HG02588 (cell line): Measurements from ENCODE around the gene TMEM151B.
A peak's percentile ranks its signal among the peaks of the same experiment; 100 is the strongest.
"Not testable (repeated sequence)": the region's sequence is repeated elsewhere in the genome, so short reads cannot be mapped to it uniquely, and the experiment has no call there.

Experiments
- ATAC-seq: cut with Tn5 transposase; IDR thresholded peaks from one replicate; pipeline ENCODE4 v1.9.1; 2021; ENCODE audit warnings: mild to moderate bottlenecking, moderate library complexity; ENCODE audit not compliant: unreplicated experiment

Gene TMEM151B

GRCh38 chr6:44301782-44302564 lies 31.7 kb downstream of the TMEM151B start:
- ATAC-seq = no peak

- no peak for ATAC-seq
Observed at GRCh38 chr6:44302856-44303255, 32.6 kb downstream of the TMEM151B start.

GRCh38 chr6:44303842-44304241 lies 33.6 kb downstream of the TMEM151B start:
- no peak for ATAC-seq

- no peak for ATAC-seq
Observed at GRCh38 chr6:44304282-44305199, 34.3 kb downstream of the TMEM151B start.

GRCh38 chr6:44305200-44305725 lies 35.0 kb downstream of the TMEM151B start:
- no peak for ATAC-seq

- no peak for ATAC-seq
Observed at GRCh38 chr6:44306710-44307109, 36.5 kb downstream of the TMEM151B start.

GRCh38 chr6:44307217-44307616 lies 37.0 kb downstream of the TMEM151B start:
- no peak for ATAC-seq

GRCh38 chr6:44309092-44309491 lies 38.8 kb downstream of the TMEM151B start:
- no peak for ATAC-seq

- ATAC-seq = no peak
Observed at GRCh38 chr6:44309631-44310030, 39.4 kb downstream of the TMEM151B start.

GRCh38 chr6:44310241-44310640 lies 40.0 kb downstream of the TMEM151B start:
- ATAC-seq = no peak

GRCh38 chr6:44311304-44311703 lies 41.1 kb downstream of the TMEM151B start:
- ATAC-seq = no peak

GRCh38 chr6:44311767-44312166 lies 41.5 kb downstream of the TMEM151B start:
- ATAC-seq = no peak

- peak; percentile 83 for ATAC-seq
Observed at GRCh38 chr6:44312901-44313788, 42.9 kb downstream of the TMEM151B start, which contains the start of gene AARS2. AARS2 (minus strand) TSS chr6:44313347; CDS start chr6:44313323, 24 bp downstream.

GRCh38 chr6:44314657-44315056 lies 44.4 kb downstream of the TMEM151B start:
- ATAC-seq = not testable (repeated sequence)

GRCh38 chr6:44315516-44315915 lies 45.3 kb downstream of the TMEM151B start:
- ATAC-seq = no peak

GRCh38 chr6:44315951-44316350 lies 45.7 kb downstream of the TMEM151B start:
- ATAC-seq = no peak

- ATAC-seq = no peak
Observed at GRCh38 chr6:44316481-44316880, 46.2 kb downstream of the TMEM151B start.

- ATAC-seq = not testable (repeated sequence)
Observed at GRCh38 chr6:44317136-44317631, 46.9 kb downstream of the TMEM151B start.

- no peak for ATAC-seq
Observed at GRCh38 chr6:44321210-44321609, 51.0 kb downstream of the TMEM151B start.

GRCh38 chr6:44327096-44327495 lies 56.8 kb downstream of the TMEM151B start:
- ATAC-seq = no peak
